ENCODE measurements around the gene CXCR4.

CXCR4 gene

GRCh38 chr2:136136931-136137330 is 19.0 kb upstream of the CXCR4 start:
- no peak for TF ChIP-seq ISL1 (CRISPR knock-in tag; IDR thresholded peaks at IDR 0.05)
- no peak for ATAC-seq

GRCh38 chr2:136135921-136136906 is 18.3 kb upstream of the CXCR4 start:
- no peak for ATAC-seq
- TF ChIP-seq CSRNP3 (CRISPR knock-in tag; IDR thresholded peaks at IDR 0.05) (no peak), TCF4 (CRISPR knock-in tag; IDR thresholded peaks at IDR 0.05; ENCODE audit: borderline replicate concordance) (no peak), BACH2 (CRISPR knock-in tag; IDR thresholded peaks at IDR 0.05; ENCODE audit: borderline replicate concordance) (no peak), POU6F1 (CRISPR knock-in tag; IDR thresholded peaks at IDR 0.05; ENCODE audit: borderline replicate concordance, low read depth) (no peak), ZFP30 (CRISPR knock-in tag; IDR thresholded peaks at IDR 0.05) (no peak), ZFP3 (CRISPR knock-in tag; IDR thresholded peaks at IDR 0.05) (no peak), ZNF8 (CRISPR knock-in tag; IDR thresholded peaks at IDR 0.05) (no peak), OSR1 (CRISPR knock-in tag; IDR thresholded peaks at IDR 0.05) (no peak), ESRRG (CRISPR knock-in tag; IDR thresholded peaks at IDR 0.05) (no peak), ZNF565 (CRISPR knock-in tag; conservative IDR thresholded peaks at IDR 0.05; ENCODE audit: low read depth) (no peak), PPARA (CRISPR knock-in tag; IDR thresholded peaks at IDR 0.05; ENCODE audit: borderline replicate concordance) (no peak), ZC3H10 (CRISPR knock-in tag; IDR thresholded peaks at IDR 0.05) (no peak)

GRCh38 chr2:136135462-136135861 is 17.5 kb upstream of the CXCR4 start:
- TF ChIP-seq ZFP3 (CRISPR knock-in tag; IDR thresholded peaks at IDR 0.05) = no peak
- TF ChIP-seq TOX (CRISPR knock-in tag; IDR thresholded peaks at IDR 0.05; ENCODE audit: borderline replicate concordance) = no peak
- TF ChIP-seq PATZ1 (CRISPR knock-in tag; IDR thresholded peaks at IDR 0.05; ENCODE audit: borderline replicate concordance) = no peak
- TF ChIP-seq CSDC2 (CRISPR knock-in tag; IDR thresholded peaks at IDR 0.05) = no peak
- TF ChIP-seq GLIS3 (CRISPR knock-in tag; IDR thresholded peaks at IDR 0.05) = no peak
- TF ChIP-seq ARNTL (CRISPR knock-in tag; IDR thresholded peaks at IDR 0.05; ENCODE audit: borderline replicate concordance, low read depth) = no peak
- no peak for ATAC-seq

GRCh38 chr2:136134126-136134525 is 16.2 kb upstream of the CXCR4 start:
- no peak for ATAC-seq
- TF ChIP-seq TOX (CRISPR knock-in tag; IDR thresholded peaks at IDR 0.05; ENCODE audit: borderline replicate concordance) (no peak), ZNF70 (CRISPR knock-in tag; IDR thresholded peaks at IDR 0.05) (no peak), GLIS3 (CRISPR knock-in tag; IDR thresholded peaks at IDR 0.05) (no peak), CSRNP3 (CRISPR knock-in tag; IDR thresholded peaks at IDR 0.05) (no peak), POU6F1 (CRISPR knock-in tag; IDR thresholded peaks at IDR 0.05; ENCODE audit: borderline replicate concordance, low read depth) (no peak), RARB (CRISPR knock-in tag; IDR thresholded peaks at IDR 0.05) (no peak)

Data from SK-N-SH treated with all-trans-retinoic acid at 6 μM for 48 hours (cell line).